GM12864 (cell line): Measurements from ENCODE around the gene UMODL1.

Experiments
- DNase-seq: peaks from one replicate; pipeline ENCODE4 v3.0.0-alpha.2; 2011; ENCODE audit warnings: low read depth
- H3K4me3 ChIP-seq: 2 replicates; pipeline ENCODE4 v1.5.1; 2011; ENCODE audit warnings: mild to moderate bottlenecking, low read depth, low read length, control low read depth
- TF ChIP-seq, protein P1 (sequence below): IDR thresholded peaks from 2 replicates; pipeline ENCODE4 v1.5.1; 2011; ENCODE audit warnings: low read depth, mild to moderate bottlenecking, moderate library complexity, low read length, control low read depth, inconsistent platforms; ENCODE audit errors: missing control alignments

UMODL1 gene

DNA sequence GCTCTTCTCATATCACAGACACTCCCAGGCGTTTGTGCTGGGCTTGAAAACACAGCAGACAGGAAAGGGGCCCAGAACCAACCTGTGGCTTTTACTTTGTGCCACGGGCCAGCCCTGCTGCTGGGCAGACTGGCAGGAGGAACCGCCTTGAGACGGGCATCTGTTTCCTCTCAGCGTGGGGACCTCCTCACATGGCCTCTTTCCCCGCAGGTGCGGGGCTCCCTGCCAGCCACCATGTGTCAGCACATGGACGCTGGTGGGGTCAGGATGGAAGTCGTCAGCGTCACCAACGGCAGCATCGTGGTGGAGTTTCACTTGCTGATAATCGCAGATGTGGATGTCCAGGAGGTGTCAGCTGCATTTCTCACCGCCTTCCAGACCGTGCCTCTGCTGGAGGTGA lies 47.8 kb downstream of the UMODL1 start:
- DNase-seq = no peak
- H3K4me3 ChIP-seq = no peak overlapping the region
- TF ChIP-seq, protein P1, sequence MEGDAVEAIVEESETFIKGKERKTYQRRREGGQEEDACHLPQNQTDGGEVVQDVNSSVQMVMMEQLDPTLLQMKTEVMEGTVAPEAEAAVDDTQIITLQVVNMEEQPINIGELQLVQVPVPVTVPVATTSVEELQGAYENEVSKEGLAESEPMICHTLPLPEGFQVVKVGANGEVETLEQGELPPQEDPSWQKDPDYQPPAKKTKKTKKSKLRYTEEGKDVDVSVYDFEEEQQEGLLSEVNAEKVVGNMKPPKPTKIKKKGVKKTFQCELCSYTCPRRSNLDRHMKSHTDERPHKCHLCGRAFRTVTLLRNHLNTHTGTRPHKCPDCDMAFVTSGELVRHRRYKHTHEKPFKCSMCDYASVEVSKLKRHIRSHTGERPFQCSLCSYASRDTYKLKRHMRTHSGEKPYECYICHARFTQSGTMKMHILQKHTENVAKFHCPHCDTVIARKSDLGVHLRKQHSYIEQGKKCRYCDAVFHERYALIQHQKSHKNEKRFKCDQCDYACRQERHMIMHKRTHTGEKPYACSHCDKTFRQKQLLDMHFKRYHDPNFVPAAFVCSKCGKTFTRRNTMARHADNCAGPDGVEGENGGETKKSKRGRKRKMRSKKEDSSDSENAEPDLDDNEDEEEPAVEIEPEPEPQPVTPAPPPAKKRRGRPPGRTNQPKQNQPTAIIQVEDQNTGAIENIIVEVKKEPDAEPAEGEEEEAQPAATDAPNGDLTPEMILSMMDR = no peak

DNA sequence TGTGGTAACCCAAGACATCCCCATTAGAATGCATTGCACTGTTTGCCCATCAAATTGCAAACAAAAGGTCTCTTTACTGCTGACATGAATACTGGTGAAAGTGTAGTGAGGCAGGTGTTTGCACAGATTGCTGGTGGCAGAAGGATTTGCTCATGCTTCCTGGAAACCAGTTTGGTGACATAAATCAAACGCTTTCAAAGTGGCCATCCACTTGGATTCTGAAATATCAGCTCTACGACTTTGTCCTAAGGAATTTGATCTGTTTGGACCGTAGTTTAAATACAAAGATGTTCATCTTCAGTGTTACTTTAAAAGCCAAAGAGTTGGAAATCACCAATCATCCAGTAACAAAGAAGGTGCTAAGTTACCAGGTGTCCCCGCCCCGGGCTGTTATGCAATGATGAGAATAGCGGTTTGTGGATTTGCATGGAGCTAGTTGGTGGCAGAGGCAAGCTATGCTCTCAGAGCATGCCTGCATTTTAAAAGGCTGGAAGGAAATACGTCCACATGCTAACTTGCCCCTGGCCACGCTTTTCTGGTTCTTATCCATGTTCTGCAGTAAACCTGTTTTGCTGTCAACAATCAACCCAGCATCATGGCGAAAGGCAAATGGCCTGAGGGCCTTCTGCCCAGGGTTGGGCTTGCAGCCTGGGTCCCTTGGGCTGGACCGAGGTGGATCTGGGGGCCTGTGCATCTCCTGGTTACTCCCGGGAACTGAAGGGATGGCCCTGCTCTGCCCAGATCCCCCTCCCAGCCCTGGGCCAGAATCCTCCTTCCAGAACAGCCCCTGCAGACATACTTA lies 49.2 kb downstream of the UMODL1 start:
- TF ChIP-seq, protein P1 = no peak
- H3K4me3 ChIP-seq = no peak overlapping the region
- DNase-seq = peak; percentile 43

DNA sequence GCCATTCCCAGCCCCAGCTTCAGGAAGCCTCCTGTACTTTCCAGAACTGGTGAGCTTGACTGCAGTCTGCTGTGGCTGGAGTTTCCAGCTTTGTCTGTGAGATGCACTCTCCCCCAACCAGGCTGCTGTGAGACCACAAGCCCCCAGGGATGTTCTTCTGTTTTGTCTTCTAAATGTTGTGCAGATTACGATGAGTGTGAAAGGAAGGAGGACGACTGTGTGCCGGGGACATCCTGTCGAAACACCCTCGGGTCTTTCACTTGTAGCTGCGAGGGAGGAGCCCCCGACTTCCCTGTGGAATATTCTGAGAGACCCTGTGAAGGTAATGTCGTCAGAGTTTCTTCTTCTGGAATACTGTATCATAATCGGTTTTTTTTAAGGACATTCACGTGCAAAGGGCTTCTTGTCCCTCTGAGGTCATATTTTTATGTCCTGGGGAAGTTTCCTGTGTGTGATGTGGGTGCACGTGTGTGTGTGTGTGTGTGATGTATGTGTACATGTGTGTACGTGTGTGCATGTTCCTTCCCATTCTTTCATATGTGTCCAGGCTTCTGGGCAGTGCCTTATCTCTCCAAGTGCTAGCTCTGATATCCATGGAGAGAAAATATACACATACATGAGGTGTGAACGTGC lies 49.9 kb downstream of the UMODL1 start:
- TF ChIP-seq, protein P1 = no peak
- H3K4me3 ChIP-seq = no peak overlapping the region
- no peak for DNase-seq

DNA sequence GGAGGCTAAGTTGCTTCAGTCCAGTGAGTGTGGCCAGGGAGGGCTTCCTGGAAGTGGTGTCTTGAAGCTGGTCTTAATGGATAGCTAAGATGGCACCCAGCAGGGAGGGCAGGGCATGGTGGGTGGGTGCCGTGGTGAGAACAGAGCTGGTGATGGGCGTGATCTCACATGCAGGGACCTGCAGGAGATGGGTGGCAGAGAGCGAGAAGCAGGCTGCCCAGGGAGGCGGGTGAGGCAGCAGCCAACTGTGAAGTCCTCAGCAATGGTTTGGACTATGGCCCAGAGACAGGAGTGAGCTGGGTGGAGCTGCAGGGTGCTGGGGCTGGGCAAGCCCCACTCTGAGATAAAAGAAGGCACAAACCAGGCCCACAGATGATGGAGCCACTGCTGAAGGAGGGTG lies 50.7 kb downstream of the UMODL1 start:
- DNase-seq = no peak
- TF ChIP-seq, protein P1 = no peak
- no peak overlapping the region for H3K4me3 ChIP-seq

DNA sequence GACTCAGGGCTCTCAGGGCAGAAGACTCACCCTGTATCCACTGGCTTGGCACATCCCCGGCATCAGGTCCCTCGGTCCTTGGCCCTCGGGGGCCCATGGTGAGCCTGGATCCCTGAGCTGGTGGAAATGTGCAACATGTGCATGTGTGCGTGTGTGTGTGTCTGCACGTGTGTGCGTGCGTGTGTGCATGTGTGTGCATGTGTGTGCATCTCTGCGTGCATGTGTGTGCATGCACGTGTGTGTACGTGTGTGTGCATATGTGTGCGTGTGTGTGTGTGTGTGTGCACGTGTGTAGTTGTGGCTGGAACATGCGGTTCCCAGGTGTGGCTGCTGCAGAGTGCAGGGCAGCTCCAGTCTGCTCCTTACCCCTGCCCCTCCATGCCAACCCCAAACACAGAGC lies 51.3 kb downstream of the UMODL1 start:
- no peak for DNase-seq
- TF ChIP-seq, protein P1 = no peak
- no peak overlapping the region for H3K4me3 ChIP-seq

DNA sequence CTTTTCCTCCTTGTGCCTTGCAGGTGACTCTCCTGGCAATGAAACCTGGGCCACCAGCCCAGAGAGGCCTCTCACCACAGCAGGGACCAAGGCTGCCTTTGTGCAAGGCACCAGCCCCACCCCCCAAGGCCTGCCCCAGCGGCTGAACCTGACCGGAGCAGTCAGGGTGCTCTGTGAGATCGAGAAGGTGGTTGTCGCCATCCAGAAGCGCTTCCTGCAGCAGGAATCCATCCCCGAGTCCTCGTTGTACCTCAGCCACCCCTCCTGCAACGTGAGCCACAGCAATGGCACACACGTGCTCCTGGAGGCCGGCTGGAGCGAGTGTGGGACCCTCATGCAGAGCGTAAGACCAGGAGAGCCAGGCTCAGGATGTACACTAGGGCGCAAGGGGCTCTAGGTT lies 51.7 kb downstream of the UMODL1 start:
- H3K4me3 ChIP-seq = no peak overlapping the region
- TF ChIP-seq, protein P1 = no peak

More for the DNA sequence above, 51.7 kb downstream of the UMODL1 start:
- no peak for DNase-seq
